ENCODE data around the gene DSCAML1. TPM values are rescaled to one million over a fixed set of nuclear protein-coding genes. Genes with fewer than 3 reads are reported as not detected.

DSCAML1 gene
- total and polyA plus RNA-seq, 10 of the 15 experiments (the other 5 are each of a cell fraction or from before 2014, with no cell fraction given) = 0.03 to 0.18 (median 0.06) TPM; not detected in 1

- TF ChIP-seq REST (IDR thresholded peaks at IDR 0.05; ENCODE audit: low read depth, low read length) (no peak), BMI1 (IDR thresholded peaks at IDR 0.05; ENCODE audit: borderline replicate concordance) (no peak), GABPA (IDR thresholded peaks at IDR 0.05; ENCODE audit: low read depth) (no peak)
Observed at GRCh38 chr11:117541211-117541610, 255.8 kb downstream of the DSCAML1 start (continued).

- ChIA-PET POLR2A (interaction anchor here (0.7 kb wide), 1 partner anchor 813 kb away, joined by 3 read pairs; no protein-coding TSS in a partner anchor), SMC1A (ENCODE audit: uncharacterized antibody, unreplicated experiment) (no interaction called here), CTCF (no interaction called here), RAD21 (ENCODE audit: unreplicated experiment) (no interaction called here)
- no peak overlapping the region for H2AFZ ChIP-seq (ENCODE audit: control insufficient read depth, low read depth, low read length)
- no peak overlapping the region for H3K4me2 ChIP-seq (ENCODE audit: control insufficient read depth, insufficient read depth)
- DNase-seq (ENCODE audit: low read depth, low spot score) (no peak), FAIRE-seq (no peak), ATAC-seq (no peak)
- peaks cover 0 to 4% of the 10 kb centered on the region in 2 experiments; a peak in 2 of 4 replicates for H3K27me3 ChIP-seq (replicated peaks in 1 of 2; ENCODE audit: control insufficient read depth in 2 of 2, insufficient read depth in 2 of 2, low read length in 1 of 2)
- H3K27ac ChIP-seq (ENCODE audit: control insufficient read depth, insufficient read depth) = no peak overlapping the region
- H3K9ac ChIP-seq (ENCODE audit: control insufficient read depth, insufficient read depth, low read length) = no peak overlapping the region
- intact Hi-C loops (cut with micrococcal nuclease; ENCODE audit: unreplicated experiment) = no loop called here
- H3K36me3 ChIP-seq (ENCODE audit: control insufficient read depth in 2 of 2, insufficient read depth in 2 of 2, low read length in 1 of 2) = no peaks in the 10 kb centered on the region
- H3K4me3 ChIP-seq = no peak overlapping the region
- no peaks in the 10 kb centered on the region for H4K20me1 ChIP-seq (ENCODE audit: control insufficient read depth, insufficient read depth)
- H3K4me1 ChIP-seq (ENCODE audit: control insufficient read depth, insufficient read depth, low read length) = no peaks in the 10 kb centered on the region
- no TSS peak for BruUV-seq (replicated peaks)
- H3K79me2 ChIP-seq (ENCODE audit: control insufficient read depth, insufficient read depth, low read length) = no peaks in the 10 kb centered on the region
- TF ChIP-seq NBN (IDR thresholded peaks at IDR 0.05) = no peak
- TF ChIP-seq CHD2 (IDR thresholded peaks at IDR 0.05; ENCODE audit: borderline replicate concordance, low read depth, low read length) = no peak
- no peak for TF ChIP-seq CREM (IDR thresholded peaks at IDR 0.05; ENCODE audit: low read depth)
- TF ChIP-seq NFYA (IDR thresholded peaks at IDR 0.05; ENCODE audit: borderline replicate concordance, low read depth, low read length) = no peak
- no peak for TF ChIP-seq EP300 (IDR thresholded peaks at IDR 0.05; ENCODE audit: borderline replicate concordance in 1 of 2, control insufficient read depth in 1 of 2, low read depth in 2 of 2, low read length in 2 of 2)
- TF ChIP-seq HCFC1 (IDR thresholded peaks at IDR 0.05; ENCODE audit: low read length) = no peak
- TF ChIP-seq PBX3 (IDR thresholded peaks at IDR 0.05; ENCODE audit: insufficient replicate concordance, low read depth, low read length) = no peak
- TF ChIP-seq WRNIP1 (IDR thresholded peaks at IDR 0.05; ENCODE audit: borderline replicate concordance, low read depth, low read length) = no peak
- TF ChIP-seq FOXK2 (IDR thresholded peaks at IDR 0.05) = no peak
- no peaks in the 10 kb centered on the region; the same call in 2 of the 3 replicates for H3K9me3 ChIP-seq (replicated peaks; ENCODE audit: control insufficient read depth, insufficient read depth, low read length)
- WGBS (ENCODE audit: insufficient coverage, insufficient replicate concordance, low lambda C conversion rate, missing lambda C conversion rate) = 36% methylated on average over 13 of the region's 13 CpGs
- in situ Hi-C loops (cut with MboI) = no loop called here
Observed at GRCh38 chr11:117538263-117539135, 258.5 kb downstream of the DSCAML1 start.

Data from GM12878 (cell line).